SK-N-SH (cell line): ENCODE measurements around the gene SREBF2. TPM values are rescaled to one million over a fixed set of nuclear protein-coding genes. Genes with fewer than 3 reads are reported as not detected.

Experiments used
- CTCF ChIA-PET: fragments of 300-600, 350-600 bp; formaldehyde crosslinking; extraction: SDS; loops from one replicate; lab custom pipeline; 2021; lab: Yijun Ruan, JAX
- POLR2A ChIA-PET: fragments of 350-600 bp; sonication (Branson Sonifier 250); formaldehyde crosslinking; extraction: SDS; loops from one replicate; lab custom pipeline; 2020; ENCODE audit warnings: antibody characterized with exemption, inconsistent platforms; lab: Yijun Ruan, JAX
- DNase-seq: peaks from one replicate; pipeline ENCODE4 v3.0.0; 2012
- H2AFZ ChIP-seq: fragments of 200-600 bp; sonication (generic); 2 replicates; pipeline ENCODE4 v1.8.1; 2016; ENCODE audit warnings: antibody characterized with exemption, mild to moderate bottlenecking, low read depth
- H3F3A ChIP-seq: fragments of 200-600 bp; sonication (generic); replicated peaks from 2 replicates; pipeline ENCODE3; 2016; ENCODE audit warnings: antibody characterized with exemption, mild to moderate bottlenecking; ENCODE audit not compliant: insufficient read depth
- H3K27ac ChIP-seq, 2 experiments: fragments of 200-500 bp in 1 of 2; fragments of 200-600 bp in 1 of 2; sonication (Bioruptor generic) in 1 of 2; sonication (generic), shearing (Covaris generic) in 1 of 2; 2 replicates each; pipeline versions ENCODE4 v1.5.1 to v1.6.1; 2014 to 2016; ENCODE audit warnings: low read depth in 2 of 2, inconsistent platforms in 1 of 2, low read length in 1 of 2, mild to moderate bottlenecking in 1 of 2, mixed read lengths in 1 of 2
- H3K27me3 ChIP-seq: fragments of 200-600 bp; sonication (generic), shearing (Covaris generic); 2 replicates; pipeline ENCODE4 v1.6.1; 2016; ENCODE audit warnings: mixed run types; ENCODE audit not compliant: insufficient read depth
- H3K36me3 ChIP-seq, 2 experiments: fragments of 200-500 bp in 1 of 2; fragments of 200-600 bp in 1 of 2; sonication (Bioruptor generic) in 1 of 2; sonication (generic) in 1 of 2; replicated peaks in 1 of 2; 2 replicates each; pipeline versions ENCODE3 to v1.5.1; 2014 to 2016; ENCODE audit warnings: low read length in 1 of 2, mild to moderate bottlenecking in 1 of 2; ENCODE audit not compliant: insufficient read depth in 2 of 2, control insufficient read depth in 1 of 2
- H3K4me1 ChIP-seq, 2 experiments: fragments of 200-500 bp in 1 of 2; fragments of 200-600 bp in 1 of 2; sonication (Bioruptor generic) in 1 of 2; sonication (generic), shearing (Covaris generic) in 1 of 2; 2 replicates each; pipeline versions ENCODE4 v1.5.1 to v1.6.1; 2014 to 2016; ENCODE audit warnings: low read depth in 1 of 2, low read length in 1 of 2, mixed run types in 1 of 2; ENCODE audit not compliant: insufficient read depth in 2 of 2, control insufficient read depth in 1 of 2
- H3K4me2 ChIP-seq: fragments of 200-600 bp; sonication (generic), shearing (Covaris generic); 2 replicates; pipeline ENCODE4 v1.6.1; 2017; ENCODE audit warnings: mixed run types
- H3K4me3 ChIP-seq, 2 experiments: fragments of 200-500 bp in 1 of 2; fragments of 200-600 bp in 1 of 2; sonication (Bioruptor generic) in 1 of 2; sonication (generic), shearing (Covaris generic) in 1 of 2; 2 replicates each; pipeline versions ENCODE4 v1.5.1 to v1.8.1; 2014 to 2016; ENCODE audit warnings: low read depth in 2 of 2, inconsistent platforms in 1 of 2, low read length in 1 of 2, mild to moderate bottlenecking in 1 of 2, mixed read lengths in 1 of 2, moderate library complexity in 1 of 2
- H3K79me2 ChIP-seq: fragments of 200-600 bp; sonication (generic); 2 replicates; pipeline ENCODE4 v1.8.1; 2017; ENCODE audit warnings: mild to moderate bottlenecking; ENCODE audit not compliant: insufficient read depth
- H3K9ac ChIP-seq: fragments of 200-600 bp; sonication (generic); 2 replicates; pipeline ENCODE4 v1.6.1; 2017; ENCODE audit warnings: mixed run types
- H3K9me2 ChIP-seq: fragments of 200-600 bp; sonication (generic); 2 replicates; pipeline ENCODE4 v1.6.1; 2017; ENCODE audit warnings: mixed run types
- H3K9me3 ChIP-seq: fragments of 200-600 bp; sonication (generic); 2 replicates; pipeline ENCODE4 v1.6.1; 2017; ENCODE audit warnings: mixed run types, mild to moderate bottlenecking, moderate library complexity
- H4K20me1 ChIP-seq: fragments of 200-600 bp; sonication (generic); 2 replicates; pipeline ENCODE4 v1.6.1; 2017; ENCODE audit warnings: mild to moderate bottlenecking, mixed run types; ENCODE audit not compliant: insufficient read depth
- CHD2 ChIP-seq: fragments of 150-350 bp; IDR thresholded peaks from 2 replicates; pipeline ENCODE4 v1.6.1; 2018; ENCODE audit warnings: low read length; ENCODE audit not compliant: partially characterized antibody
- CTCF ChIP-seq: fragments of 200-600 bp; sonication (generic); IDR thresholded peaks from 2 replicates; pipeline ENCODE4 v1.6.1; 2017; ENCODE audit warnings: antibody characterized with exemption, mild to moderate bottlenecking, moderate library complexity
- ELF1 ChIP-seq: IDR thresholded peaks from 2 replicates; pipeline ENCODE4 v1.4.0; 2012
- EP300 ChIP-seq, 2 experiments: IDR thresholded peaks; 2 replicates each; pipeline versions ENCODE4 v1.4.0 to v1.6.1; 2012; ENCODE audit warnings: borderline replicate concordance in 1 of 2, low read depth in 1 of 2, low read length in 1 of 2
- IRF3 ChIP-seq: fragments of 150-350 bp; IDR thresholded peaks from 2 replicates; pipeline ENCODE4 v1.6.1; 2016; ENCODE audit warnings: mild to moderate bottlenecking, low read depth, low read length
- JUND ChIP-seq: IDR thresholded peaks from 2 replicates; pipeline ENCODE4 v1.4.0; 2012
- MEF2A ChIP-seq: IDR thresholded peaks from 2 replicates; pipeline ENCODE4 v1.4.0; 2012; ENCODE audit warnings: low read depth, borderline replicate concordance
- NFIC ChIP-seq: IDR thresholded peaks from 2 replicates; pipeline ENCODE4 v1.4.0; 2012; ENCODE audit warnings: borderline replicate concordance
- RCOR1 ChIP-seq: fragments of 150-350 bp; IDR thresholded peaks from 2 replicates; pipeline ENCODE4 v1.6.1; 2017; ENCODE audit warnings: antibody characterized with exemption, low read length
- REST ChIP-seq: IDR thresholded peaks from 2 replicates; pipeline ENCODE4 v1.6.1; 2012; ENCODE audit warnings: mild to moderate bottlenecking, low read depth, low read length, moderate library complexity
- SIN3A ChIP-seq: IDR thresholded peaks from 2 replicates; pipeline ENCODE4 v1.6.1; 2012; ENCODE audit warnings: low read depth, mild to moderate bottlenecking, low read length, moderate library complexity, borderline replicate concordance
- SMC3 ChIP-seq: IDR thresholded peaks from 2 replicates; pipeline ENCODE4 v1.6.1; 2012; ENCODE audit warnings: low read depth, low read length, improper control_type of control experiment
- USF1 ChIP-seq: IDR thresholded peaks from 2 replicates; pipeline ENCODE4 v1.4.0; 2012; ENCODE audit warnings: low read depth, borderline replicate concordance
- USF2 ChIP-seq: fragments of 150-350 bp; IDR thresholded peaks from 2 replicates; pipeline ENCODE4 v1.6.1; 2017; ENCODE audit warnings: antibody characterized with exemption, low read length, low read depth, borderline replicate concordance
- YY1 ChIP-seq: IDR thresholded peaks from 2 replicates; pipeline ENCODE4 v1.4.0; 2012; ENCODE audit warnings: low read depth, mild to moderate bottlenecking
- ZBTB33 ChIP-seq: IDR thresholded peaks from 2 replicates; pipeline ENCODE4 v1.4.0; 2012; ENCODE audit warnings: low read depth, borderline replicate concordance
- WGBS: methylation state at CpG from one replicate; pipeline ENCODE4 v1.1.6; 2017; ENCODE audit warnings: low lambda C conversion rate; 5-methylcytosine and 5-hydroxymethylcytosine counted together
- polyA plus RNA-seq, 3 experiments: library from polyadenylated mRNA; depleted of rRNA; stranded (reverse); fragments of >200 nt; gene quantifications; 2 replicates each; pipeline ENCODE4 v1.2.3, GENCODE V29; 2012

Gene SREBF2
- polyA plus RNA-seq, 1 of the 3 experiments (the other 2 are of a cell fraction) = 7.5 TPM

GRCh38 chr22:41873391-41873790 is 40.5 kb downstream of the SREBF2 start:
- no peak for TF ChIP-seq USF2
- no peak for TF ChIP-seq YY1
- TF ChIP-seq JUND = no peak
- TF ChIP-seq MEF2A = no peak
- no peak for TF ChIP-seq CHD2
- no peak for TF ChIP-seq SMC3
- no peak for TF ChIP-seq IRF3
- TF ChIP-seq USF1 = no peak
- no peak for TF ChIP-seq ELF1
- no peak for TF ChIP-seq EP300 (IDR thresholded peaks at IDR 0.05; ENCODE audit: borderline replicate concordance in 1 of 2, low read depth in 1 of 2, low read length in 1 of 2)
- no peak for TF ChIP-seq SIN3A
- no peak for TF ChIP-seq REST
- TF ChIP-seq NFIC = no peak
- TF ChIP-seq CTCF = no peak
- TF ChIP-seq ZBTB33 = no peak
- no peak for TF ChIP-seq RCOR1
- 81% methylated on average over 4 of the region's 5 CpGs for WGBS
- Histone ChIP-seq H3K27ac (no peak overlapping the region), H3K9me2 (no peaks in the 10 kb centered on the region), H4K20me1 (no peaks in the 10 kb centered on the region), H3K4me1 (peaks cover 0 to 2% of the 10 kb centered on the region in 2 experiments; a peak in 1 of 4 replicates), H3K36me3 (no peaks in the 10 kb centered on the region), H3K4me3 (no peak overlapping the region), H3K9ac (no peak overlapping the region), H3F3A (no peaks in the 10 kb centered on the region), H3K27me3 (no peaks in the 10 kb centered on the region), H3K4me2 (no peak overlapping the region), H3K79me2 (no peaks in the 10 kb centered on the region), H3K9me3 (no peaks in the 10 kb centered on the region), H2AFZ (no peak overlapping the region)
- DNase-seq = no peak
- CTCF ChIA-PET = no interaction called here
- POLR2A ChIA-PET = no interaction called here
